Uterus (tissue), 2 donors: ENCODE data around the gene ADAMTS4.

Source experiments
- POLR2A ChIP-seq, 2 donors: fragments of 450-650 bp; IDR thresholded peaks; one replicate each; pipeline ENCODE4 v1.6.1; 2016; ENCODE audit warnings: antibody characterized with exemption in 2 of 2, mild to moderate bottlenecking in 1 of 2, moderate library complexity in 1 of 2
- TF ChIP-seq, protein P1 (sequence below), 4 experiments: fragments of 200-600 bp in 2 of 4; fragments of 450-650 bp in 2 of 4; sonication (generic) in 2 of 4; IDR thresholded peaks; one replicate each; pipeline ENCODE4 v1.5.1; 2016 to 2019; ENCODE audit warnings: antibody characterized with exemption in 4 of 4, mild to moderate bottlenecking in 2 of 4, moderate library complexity in 1 of 4

GRCh38 chr1:161185732-161186311 lies 13.0 kb downstream of the ADAMTS4 start:
- TF ChIP-seq POLR2A (IDR thresholded peaks at IDR 0.05) = no peak
- TF ChIP-seq, protein P1, sequence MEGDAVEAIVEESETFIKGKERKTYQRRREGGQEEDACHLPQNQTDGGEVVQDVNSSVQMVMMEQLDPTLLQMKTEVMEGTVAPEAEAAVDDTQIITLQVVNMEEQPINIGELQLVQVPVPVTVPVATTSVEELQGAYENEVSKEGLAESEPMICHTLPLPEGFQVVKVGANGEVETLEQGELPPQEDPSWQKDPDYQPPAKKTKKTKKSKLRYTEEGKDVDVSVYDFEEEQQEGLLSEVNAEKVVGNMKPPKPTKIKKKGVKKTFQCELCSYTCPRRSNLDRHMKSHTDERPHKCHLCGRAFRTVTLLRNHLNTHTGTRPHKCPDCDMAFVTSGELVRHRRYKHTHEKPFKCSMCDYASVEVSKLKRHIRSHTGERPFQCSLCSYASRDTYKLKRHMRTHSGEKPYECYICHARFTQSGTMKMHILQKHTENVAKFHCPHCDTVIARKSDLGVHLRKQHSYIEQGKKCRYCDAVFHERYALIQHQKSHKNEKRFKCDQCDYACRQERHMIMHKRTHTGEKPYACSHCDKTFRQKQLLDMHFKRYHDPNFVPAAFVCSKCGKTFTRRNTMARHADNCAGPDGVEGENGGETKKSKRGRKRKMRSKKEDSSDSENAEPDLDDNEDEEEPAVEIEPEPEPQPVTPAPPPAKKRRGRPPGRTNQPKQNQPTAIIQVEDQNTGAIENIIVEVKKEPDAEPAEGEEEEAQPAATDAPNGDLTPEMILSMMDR (IDR thresholded peaks at IDR 0.05) = no peak
